GM21825 (cell line): ENCODE results near the gene MSL3B.
"Not testable (repeated sequence)": the region's sequence is repeated elsewhere in the genome, so short reads cannot be mapped to it uniquely, and the experiment has no call there.

Experiments used
- ATAC-seq: cut with Tn5 transposase; IDR thresholded peaks from one replicate; pipeline ENCODE4 v1.9.1; 2021; ENCODE audit warnings: mild to moderate bottlenecking, moderate library complexity; ENCODE audit not compliant: unreplicated experiment

MSL3B gene

DNA sequence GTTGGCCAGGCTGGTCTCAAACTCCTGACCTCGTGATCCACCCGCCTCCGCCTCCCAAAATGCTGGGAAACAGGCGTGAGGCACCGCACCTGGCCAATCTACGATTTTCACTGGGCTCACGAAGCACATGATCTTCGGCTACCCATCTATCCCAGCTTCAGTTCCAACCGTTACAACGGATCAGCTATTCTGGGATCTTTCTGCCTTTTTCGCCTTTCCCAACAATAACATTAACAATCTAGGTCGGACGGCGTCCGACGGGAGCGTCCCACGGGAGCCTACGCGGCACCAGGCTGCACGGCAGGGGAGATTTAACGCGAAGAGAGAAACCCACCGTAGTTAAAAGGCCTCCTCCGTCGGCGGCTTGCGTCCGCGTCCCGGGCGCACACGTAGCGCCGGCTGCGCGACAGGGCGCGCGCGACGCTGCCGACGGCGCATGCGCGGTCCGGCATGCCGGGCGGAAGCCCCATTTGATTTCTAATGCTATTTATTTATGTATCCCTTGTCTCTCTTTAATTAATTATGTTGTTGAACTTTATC lies at the start of gene MSL3B:
Gene MSL3B (minus strand): TSS at position 394 of the 540 bp plus-strand sequence.
- no peak for ATAC-seq

DNA sequence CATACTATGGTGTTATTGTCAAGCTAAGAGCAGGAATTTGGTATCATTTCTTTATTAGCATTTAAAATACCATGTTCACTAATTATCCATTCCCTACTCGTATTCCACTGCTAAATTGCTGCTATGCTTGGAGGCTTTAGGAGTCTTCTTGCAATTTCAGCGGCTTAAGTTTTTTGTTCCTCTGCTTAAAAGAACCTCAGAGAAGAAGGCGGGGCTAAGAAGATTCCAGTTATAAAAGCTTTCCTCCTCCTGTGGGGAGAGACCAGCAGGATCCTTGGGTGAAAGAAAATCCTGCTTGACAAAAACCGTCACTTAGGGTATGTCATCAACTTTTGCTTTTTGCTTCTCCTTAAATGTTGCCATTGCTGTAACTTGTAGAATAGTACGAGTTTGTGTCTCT lies 48.9 kb upstream of the MSL3B start, which contains the start of gene TRPM8:
Gene TRPM8 (plus strand): TSS at position 258 of the 400 bp plus-strand sequence. CDS start 9,165 bp downstream, outside the sequence.
- ATAC-seq, result no peak

DNA sequence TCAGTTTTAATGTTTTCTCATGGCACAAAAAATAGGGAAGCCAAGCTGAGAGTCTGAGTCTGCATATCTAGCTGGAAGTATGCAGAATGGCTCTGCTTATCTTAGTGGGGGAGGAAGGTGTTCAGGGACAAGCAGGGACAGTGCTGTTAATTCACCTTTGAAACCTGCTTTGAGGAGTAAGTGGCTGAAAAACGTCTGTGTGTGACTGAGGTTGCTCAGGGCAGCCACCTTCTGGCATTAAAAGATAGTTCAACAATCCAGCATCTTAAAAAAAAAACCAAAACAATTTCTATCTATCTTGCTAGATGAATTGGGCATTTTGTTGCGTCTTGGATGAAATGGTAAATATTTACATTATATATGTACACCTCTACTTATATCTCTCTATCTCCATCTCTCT lies 46.9 kb upstream of the MSL3B start:
- no peak for ATAC-seq

DNA sequence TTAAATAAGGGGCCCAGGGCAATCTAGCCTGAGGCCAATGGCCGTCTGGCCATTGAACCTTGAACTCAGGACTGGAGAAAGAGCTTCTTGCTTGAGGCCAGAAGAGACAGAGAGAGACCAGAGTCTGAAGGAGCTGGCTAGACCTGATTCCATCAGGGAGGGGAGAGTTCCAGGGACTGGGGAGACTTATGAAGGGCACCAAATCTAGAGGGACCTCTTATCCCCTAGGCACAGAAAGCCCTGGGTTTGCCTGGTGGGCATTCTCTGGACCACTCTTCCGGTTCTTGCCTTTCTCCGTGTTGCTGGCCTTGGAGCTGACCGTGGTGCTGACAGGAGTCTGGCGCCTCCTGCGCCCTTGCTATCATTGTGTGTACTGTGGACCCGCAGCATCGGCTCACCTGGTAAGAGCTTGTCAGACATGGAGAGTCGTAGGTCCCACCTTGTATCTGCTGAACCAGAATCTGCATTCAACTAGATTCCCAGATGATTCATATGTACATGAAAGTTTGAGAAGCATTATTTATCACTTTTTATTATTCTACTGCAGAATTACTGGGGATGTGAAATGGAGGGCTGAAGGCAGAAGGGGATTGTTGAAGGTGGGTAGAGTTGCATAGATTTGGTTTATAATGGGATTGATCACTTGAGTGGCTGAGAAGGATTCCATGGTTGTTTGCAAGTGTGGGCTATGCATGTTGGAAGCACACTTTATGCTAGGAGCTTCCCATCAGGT lies 44.7 kb upstream of the MSL3B start:
- no peak for ATAC-seq

DNA sequence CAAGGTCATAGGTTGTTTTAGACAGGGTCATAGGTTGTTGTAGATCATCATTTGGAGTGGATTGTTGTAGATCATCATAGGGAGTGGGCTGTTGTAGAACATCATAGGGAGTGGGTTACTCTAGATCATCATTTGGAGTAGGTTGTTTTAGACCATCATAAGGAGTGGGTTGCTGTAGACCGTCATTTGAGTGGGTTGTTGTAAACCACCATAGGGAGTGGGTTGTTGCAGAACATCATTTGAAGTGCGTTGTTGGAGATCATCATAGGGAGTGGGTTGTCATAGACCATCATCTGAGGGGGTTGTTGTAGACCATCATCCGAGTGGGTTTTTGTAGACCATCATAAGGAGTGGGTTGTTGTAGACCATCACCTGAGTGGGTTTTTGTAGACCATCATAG lies 39.4 kb upstream of the MSL3B start:
- no peak for ATAC-seq

DNA sequence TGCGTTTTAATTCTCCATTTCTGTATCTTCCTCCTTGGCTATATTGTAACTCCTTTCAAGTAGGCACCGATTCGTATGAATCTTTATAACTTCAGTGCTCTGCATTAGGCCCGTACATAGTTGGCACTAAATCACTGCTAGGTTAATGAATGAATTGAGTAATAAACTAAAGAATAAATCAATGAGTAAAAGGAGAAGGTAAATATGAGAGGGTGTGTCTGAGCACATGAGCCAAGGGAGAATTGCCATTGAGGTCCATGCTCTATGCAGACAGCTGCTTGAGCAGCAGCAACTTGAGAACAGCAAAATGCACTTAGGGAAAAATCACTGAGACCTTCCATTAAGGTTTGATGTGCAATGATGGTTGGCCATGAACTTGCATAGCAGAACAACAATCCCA lies 37.8 kb upstream of the MSL3B start:
- ATAC-seq, result no peak

DNA sequence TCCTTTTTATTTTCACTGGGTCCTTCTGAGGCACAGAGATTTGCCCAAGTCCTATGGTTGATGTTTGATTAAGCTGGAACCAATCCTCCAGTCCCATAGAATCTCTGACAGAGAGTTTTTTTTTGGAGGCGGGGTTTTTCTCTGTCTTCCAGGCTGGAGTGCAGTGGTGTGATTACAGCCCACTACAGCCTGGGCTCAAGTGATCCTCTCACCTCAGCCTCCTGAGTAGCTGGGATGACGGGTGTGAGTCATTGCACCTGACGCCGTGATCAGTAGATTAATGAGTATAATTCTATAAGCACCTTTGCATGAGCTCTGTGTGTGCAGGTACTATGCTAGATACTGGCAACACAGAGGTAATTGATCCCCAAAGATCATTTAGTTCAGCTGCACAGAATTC lies 33.7 kb upstream of the MSL3B start:
- no peak for ATAC-seq

DNA sequence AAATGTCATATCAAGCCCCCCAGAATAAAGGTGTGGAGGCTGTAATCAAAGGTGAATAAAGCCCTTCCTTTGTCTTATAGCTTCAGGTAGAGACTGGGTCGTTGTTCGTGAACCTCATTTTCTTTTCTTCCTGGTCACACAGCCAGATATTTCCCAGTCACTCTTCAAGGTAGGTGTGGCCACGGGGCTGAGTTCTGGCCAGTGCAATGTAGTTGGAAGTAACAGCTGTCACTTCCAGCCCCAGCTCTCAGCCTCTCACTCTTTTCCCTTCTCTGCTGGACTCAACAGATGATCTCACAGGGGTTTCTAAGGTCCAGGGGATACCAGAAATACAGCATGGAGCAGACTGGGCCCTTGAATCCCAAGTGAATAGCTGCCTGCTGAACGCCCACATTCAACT lies 33.2 kb upstream of the MSL3B start:
- no peak for ATAC-seq

DNA sequence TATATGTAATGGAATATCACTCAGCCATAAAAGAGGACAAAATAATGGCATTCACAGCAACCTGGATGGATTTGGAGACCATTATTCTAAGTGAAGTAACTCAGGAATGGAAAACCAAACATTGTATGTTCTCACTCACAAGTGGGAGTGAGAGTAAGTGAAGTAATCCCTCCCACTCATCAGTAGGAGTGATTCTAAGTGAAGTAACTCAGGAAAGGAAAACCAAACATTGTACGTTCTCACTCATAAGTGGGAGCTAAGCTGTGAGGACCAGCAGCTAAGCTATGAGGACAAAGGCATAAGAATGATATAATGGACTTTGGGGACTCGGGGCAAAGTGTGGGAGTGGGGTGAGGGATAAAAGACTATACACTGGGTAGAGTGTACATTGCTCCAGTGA lies 28.1 kb upstream of the MSL3B start:
- not testable (repeated sequence) for ATAC-seq

DNA sequence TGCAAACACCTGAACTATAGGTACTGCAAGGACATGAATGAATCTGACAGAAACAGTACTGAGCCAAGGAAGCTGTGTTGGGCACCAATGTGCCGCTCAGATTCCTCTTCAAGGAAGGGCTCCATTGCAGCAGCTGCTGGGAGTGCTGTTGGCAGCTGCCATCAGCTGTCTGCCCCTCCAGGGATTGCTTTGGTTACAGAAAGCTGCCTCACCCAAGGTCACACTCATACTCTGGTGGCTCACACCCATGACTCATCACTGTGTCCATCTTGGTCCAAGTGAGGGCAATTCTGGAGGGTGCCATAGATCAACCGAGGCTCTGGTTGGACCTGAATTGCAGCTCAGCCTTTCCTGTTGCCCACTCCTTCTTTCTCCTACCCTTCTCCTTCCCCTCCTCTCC lies 24.6 kb upstream of the MSL3B start:
- no peak for ATAC-seq

DNA sequence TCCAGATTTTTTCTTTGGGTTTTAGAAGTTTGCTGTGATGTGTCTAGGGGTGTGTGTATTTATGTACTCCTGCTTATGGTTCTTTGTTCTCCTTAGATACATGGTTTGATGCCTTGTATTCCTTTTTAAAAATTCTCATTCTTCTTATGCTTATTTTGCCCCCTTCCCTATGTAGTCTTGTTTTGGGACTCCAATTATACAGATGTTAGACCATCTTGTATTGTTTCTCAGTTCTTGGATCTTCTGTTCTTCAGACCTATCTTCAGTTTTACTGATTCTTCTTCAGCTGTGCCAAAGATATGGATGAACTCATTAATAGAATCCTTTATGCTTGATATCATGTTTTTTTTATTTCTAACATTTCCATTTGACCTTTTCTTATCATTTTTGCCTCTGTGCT lies 14.2 kb upstream of the MSL3B start:
- no peak for ATAC-seq

DNA sequence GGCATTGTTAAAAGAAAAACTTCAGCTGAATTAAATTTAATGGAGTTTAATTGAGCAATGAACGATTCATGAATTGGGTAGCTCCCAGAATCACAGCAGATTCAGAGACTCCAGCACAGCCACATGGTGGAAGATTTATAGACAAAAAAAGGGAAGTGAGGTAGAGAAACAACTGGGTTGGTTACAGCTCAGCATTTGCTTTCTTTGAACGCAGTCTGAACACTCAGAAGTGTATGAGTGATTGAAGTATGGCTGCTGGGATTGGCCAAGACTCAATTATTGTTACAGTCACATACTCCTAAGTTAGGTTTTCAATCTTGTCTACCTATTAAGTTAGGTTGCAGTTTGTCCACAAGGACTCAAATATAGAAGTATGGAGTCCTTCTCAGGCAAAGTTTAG lies 3.9 kb upstream of the MSL3B start:
- not testable (repeated sequence) for ATAC-seq

DNA sequence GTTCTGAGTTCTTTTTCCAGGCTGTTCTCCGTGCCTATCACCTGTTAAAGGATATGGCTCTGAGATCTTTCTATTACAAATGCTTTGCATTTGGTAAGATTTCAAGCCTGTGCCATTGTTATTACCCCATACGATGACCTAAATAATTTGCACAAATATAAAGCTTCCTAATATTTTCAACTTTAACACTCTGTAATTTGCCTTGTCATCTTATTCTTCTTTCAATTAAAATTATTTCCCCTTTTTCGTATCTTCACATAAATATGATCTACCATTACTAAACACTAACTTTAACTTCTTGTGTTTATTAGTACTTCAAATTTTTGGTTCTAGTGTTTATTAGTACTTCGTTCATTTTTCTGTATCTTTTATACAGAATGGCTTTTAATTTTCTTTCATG lies 3.2 kb upstream of the MSL3B start:
- ATAC-seq, result no peak

DNA sequence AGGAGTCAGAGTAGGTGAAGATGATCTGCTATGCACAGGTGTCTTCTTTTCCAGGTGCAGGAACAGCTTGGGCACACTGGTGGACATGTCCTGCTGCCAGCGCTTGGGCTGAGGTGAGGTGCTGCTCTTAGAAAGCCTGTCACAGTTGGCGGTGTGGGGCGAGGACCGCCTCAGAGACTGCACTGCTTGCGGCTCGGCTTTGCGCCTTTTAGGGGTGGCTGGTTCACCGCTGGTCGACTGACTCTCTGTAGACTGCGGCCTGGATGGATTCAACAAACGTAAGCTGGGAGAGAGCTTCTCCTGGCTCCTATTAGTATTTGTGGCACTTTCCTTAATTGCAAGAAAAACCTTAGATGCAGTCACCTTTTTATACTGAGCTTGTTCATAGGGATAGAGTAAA lies 1.7 kb downstream of the MSL3B start:
- no peak for ATAC-seq

DNA sequence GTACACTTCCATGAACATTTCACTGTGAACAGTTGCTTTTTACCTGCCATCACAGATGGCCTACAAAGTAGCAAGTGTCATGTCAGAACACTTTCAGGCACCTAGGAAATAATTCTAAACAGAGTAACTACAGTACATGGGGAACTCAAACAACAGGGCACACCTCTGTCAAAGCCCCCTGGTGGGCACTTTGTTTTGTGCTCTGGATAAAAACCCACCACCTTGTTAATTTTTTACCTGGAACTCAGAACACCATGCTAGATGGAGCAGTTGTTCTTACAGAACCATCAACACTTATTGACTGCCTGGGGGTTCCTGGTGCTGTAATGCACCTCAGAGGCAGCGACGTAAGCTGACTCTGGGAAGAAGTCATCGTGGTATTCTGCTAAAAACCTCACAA lies 2.3 kb downstream of the MSL3B start:
- ATAC-seq, result no peak

DNA sequence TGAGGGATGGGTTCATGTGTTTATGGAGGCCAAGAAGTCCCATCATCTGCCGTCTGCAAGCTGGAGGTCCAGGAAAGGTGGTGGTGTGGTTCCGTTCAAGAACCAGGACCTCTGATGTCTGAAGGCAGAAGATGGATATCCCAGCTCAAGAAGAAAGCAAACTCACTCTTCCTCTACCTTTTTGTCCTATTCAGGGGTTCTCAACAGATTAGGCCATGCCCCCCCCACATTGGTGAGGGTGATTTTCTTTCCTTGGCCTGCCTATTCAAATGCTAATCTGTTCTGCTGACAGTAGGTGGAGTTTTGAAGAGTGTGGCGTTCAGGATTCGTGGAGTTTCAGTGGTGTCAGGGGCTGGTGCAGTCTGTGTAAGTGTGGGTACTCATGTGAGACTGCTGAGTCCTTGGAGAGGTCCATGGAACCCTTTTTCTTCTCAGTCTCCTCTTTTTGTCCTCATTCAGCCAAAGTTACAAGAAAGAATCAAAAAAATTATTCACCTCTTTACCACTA lies 5.9 kb downstream of the MSL3B start:
- no peak for ATAC-seq

DNA sequence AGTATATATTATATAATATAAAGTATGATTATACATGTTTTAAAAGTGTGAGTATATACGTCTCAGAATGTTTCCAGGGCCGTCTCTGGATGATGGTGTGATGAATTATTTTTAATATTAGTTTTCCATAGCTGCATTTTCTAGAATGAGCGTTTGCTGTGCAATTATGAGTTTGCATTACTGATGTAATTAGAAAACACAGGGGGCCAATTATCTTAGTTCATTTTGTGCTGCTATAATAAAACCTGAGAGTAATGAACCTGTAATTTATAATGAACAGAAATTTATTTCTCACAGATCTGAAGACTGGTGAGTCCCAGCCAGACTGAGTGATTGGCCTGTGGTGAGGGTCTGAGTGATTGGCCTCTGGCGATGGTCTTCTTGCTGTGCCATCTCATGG lies 9.9 kb downstream of the MSL3B start:
- no peak for ATAC-seq

DNA sequence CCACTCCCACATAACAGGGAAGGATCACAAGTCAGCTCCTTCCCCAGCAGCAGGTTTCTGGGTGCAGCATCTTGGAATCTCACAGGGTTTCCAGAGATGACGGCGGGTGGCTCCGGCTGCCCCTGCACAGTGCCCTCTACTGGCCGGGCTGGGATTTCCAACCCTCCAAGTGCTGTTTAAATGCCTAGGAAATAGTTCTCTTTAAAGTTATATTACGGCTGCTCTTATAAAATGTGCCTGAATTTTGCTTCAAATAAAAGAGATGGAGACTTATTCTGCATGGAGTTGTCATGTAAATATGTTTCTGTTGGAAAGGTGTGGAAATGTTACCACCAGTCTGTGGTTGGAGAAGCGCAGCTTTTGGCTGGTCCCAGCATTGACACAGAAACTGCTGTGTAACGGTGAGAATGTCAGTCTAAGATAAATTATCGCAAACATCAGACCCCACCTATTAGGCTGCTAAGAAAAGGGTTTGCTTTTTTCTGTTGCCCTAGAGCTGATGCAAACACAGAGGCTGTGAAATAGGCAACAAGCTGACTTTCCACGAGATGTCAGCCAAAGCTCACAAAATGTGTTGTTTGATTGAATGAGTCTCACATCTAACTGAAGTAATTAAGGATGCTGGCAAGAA lies 10.6 kb downstream of the MSL3B start:
- no peak for ATAC-seq

DNA sequence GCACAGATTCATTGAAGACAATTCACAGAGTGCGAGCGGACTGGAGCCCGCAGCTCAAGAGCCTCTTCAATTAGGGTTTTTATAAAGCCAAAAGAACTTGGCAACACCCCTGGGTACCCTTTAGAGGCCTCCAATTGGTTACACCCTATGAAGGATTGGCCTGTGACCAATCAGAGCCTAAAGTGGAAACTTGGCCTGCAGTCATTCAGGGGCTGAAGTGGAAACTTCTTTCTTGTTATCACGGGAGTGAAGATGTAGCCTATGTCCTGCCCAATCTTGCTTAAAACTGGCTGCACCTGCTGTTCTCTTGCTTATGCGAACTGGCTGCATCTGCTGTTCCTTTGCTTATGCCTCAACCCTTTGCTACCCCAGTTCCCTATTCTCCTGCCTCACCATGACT lies 12.0 kb downstream of the MSL3B start:
- no peak for ATAC-seq

DNA sequence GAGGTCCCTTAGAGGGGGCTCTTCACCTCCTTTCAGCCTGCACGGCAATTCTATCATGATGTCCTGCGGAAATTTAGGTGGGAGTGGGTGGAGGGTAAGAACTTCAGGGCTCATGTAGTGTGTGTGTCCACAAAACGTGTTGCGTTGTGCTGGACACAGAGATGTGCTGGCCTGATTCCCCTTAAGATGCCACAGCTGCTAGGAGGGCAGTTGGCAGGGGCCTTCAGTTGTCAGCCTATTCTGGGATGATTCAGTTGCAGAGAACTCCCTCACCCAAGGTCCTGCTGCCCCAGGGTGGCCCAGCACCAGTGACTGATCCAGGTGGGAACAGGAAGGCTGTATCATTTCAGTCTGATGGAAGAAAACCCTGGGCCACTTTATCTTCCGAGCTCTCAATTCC lies 12.8 kb downstream of the MSL3B start:
- ATAC-seq, result no peak

DNA sequence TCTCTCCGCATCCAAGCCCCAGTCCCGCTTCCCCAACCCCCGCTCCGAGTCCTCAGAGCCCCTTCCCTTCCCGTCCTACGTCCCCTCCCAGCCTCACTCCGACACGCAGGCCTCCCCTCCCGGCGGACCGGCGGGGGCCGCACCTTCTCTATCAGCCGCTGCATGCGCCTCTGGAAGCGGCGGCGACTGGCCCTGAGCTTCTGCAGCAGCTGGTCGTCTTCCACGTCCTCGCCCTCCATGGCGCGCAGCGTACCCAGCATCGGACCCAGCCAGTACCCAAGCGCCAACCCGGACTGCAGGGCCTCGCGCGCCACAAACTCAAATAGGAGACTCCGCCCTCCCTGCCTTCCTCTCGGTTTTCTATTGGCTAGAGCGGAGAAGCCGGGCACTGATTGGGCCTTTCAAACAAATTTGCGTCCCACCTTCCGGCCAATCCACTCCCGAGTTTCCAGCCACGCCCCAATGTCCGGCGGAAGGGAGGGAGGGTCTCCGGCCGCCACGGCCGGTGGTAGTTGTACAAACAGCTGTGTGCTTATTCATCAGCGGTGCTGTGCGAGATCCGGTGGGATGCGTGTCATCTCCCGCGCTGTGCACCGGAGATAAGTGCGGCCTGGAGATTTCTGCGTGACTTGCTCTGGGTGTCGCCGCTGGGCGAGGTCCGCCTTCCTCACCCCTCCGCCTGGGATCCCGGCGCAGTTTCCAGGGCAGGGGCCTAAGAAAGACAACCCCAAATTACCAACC lies 13.8 kb downstream of the MSL3B start, which contains the start of gene HJURP:
Gene HJURP (minus strand): TSS at position 295 of the 741 bp plus-strand sequence. CDS start 35 bp downstream, at position 260.
- peak; percentile 95 for ATAC-seq
